Endodermal cell (in vitro differentiated cells): ENCODE results near the gene NSMCE4A. TPM values are rescaled to one million over a fixed set of nuclear protein-coding genes. Genes with fewer than 3 reads are reported as not detected.

ENCODE experiments used
- DNase-seq: peaks from one replicate; pipeline ENCODE4 v3.0.0-alpha.2; 2017
- H3K27ac ChIP-seq: 2 replicates; pipeline ENCODE4 v1.5.1; 2013; ENCODE audit warnings: mild to moderate bottlenecking, low read depth, low read length, moderate library complexity
- H3K27me3 ChIP-seq: 2 replicates; pipeline ENCODE4 v1.6.1; 2013; ENCODE audit warnings: mild to moderate bottlenecking, low read length, moderate library complexity; ENCODE audit not compliant: insufficient read depth, control insufficient read depth, poor library complexity, severe bottlenecking
- H3K36me3 ChIP-seq: 2 replicates; pipeline ENCODE4 v1.7.0; 2013; ENCODE audit warnings: mild to moderate bottlenecking, low read length, moderate library complexity; ENCODE audit not compliant: control insufficient read depth, insufficient read depth
- H3K4me1 ChIP-seq: one replicate; pipeline ENCODE4 v1.7.0; 2013; ENCODE audit warnings: low read length; ENCODE audit not compliant: control insufficient read depth, insufficient read depth
- H3K4me3 ChIP-seq: 2 replicates; pipeline ENCODE4 v1.5.1; 2013; ENCODE audit warnings: mild to moderate bottlenecking, low read length, moderate library complexity
- H3K9ac ChIP-seq: 2 replicates; pipeline ENCODE4 v1.6.1; 2013; ENCODE audit warnings: mild to moderate bottlenecking, low read length, moderate library complexity; ENCODE audit not compliant: poor library complexity, severe bottlenecking; ENCODE audit errors: extremely low read depth
- H3K9me3 ChIP-seq: 2 replicates; pipeline ENCODE4 v1.6.1; 2013; ENCODE audit warnings: mild to moderate bottlenecking, low read length, moderate library complexity; ENCODE audit not compliant: control insufficient read depth
- H3K27ac Mint-ChIP-seq: 2 replicates; pipeline ENCODE4 v1.8.0; 2020; ENCODE audit warnings: mixed read lengths
- H3K27me3 Mint-ChIP-seq: 2 replicates; pipeline ENCODE4 v1.8.0; 2021; ENCODE audit warnings: mild to moderate bottlenecking, mixed read lengths; ENCODE audit not compliant: insufficient read depth
- H3K36me3 Mint-ChIP-seq: 2 replicates; pipeline ENCODE4 v1.8.0; 2020; ENCODE audit warnings: low read depth, mixed read lengths
- H3K4me1 Mint-ChIP-seq: 2 replicates; pipeline ENCODE4 v1.8.0; 2020; ENCODE audit warnings: mixed read lengths
- H3K4me3 Mint-ChIP-seq: 2 replicates; pipeline ENCODE4 v1.8.0; 2020; ENCODE audit warnings: mild to moderate bottlenecking, moderate library complexity, mixed read lengths
- H3K9me3 Mint-ChIP-seq: 2 replicates; pipeline ENCODE4 v1.8.0; 2020; ENCODE audit warnings: mild to moderate bottlenecking, mixed read lengths
- CTCF ChIP-seq: fragments of 200-600 bp; sonication (generic); conservative IDR thresholded peaks from 2 replicates; pipeline ENCODE4 v1.5.0; 2021; ENCODE audit warnings: antibody characterized with exemption, mild to moderate bottlenecking
- WGBS, 2 experiments: methylation state at CpG; one replicate each; pipeline versions ENCODE4 v1.1.5 to v1.1.7; 2013; ENCODE audit warnings: missing lambda C conversion rate in 2 of 2, mixed read lengths in 1 of 2; ENCODE audit not compliant: insufficient coverage in 1 of 2, insufficient read length in 1 of 2; 5-methylcytosine and 5-hydroxymethylcytosine counted together
- total RNA-seq, 2 donors: library from RNA; stranded (reverse); fragmentation: NEBNext Ultra II Directional in 1 of 2; extraction: Animal tissue kit (Norgen Biotek cat#: 25700) in 1 of 2; gene quantifications; 2 replicates in 1 of 2; 3 replicates in 1 of 2; pipeline ENCODE4 v1.2.1, GENCODE V29; 2021

NSMCE4A gene
- total RNA-seq, 2 donors from 2014 or later = 55.3 to 69.7 TPM

DNA sequence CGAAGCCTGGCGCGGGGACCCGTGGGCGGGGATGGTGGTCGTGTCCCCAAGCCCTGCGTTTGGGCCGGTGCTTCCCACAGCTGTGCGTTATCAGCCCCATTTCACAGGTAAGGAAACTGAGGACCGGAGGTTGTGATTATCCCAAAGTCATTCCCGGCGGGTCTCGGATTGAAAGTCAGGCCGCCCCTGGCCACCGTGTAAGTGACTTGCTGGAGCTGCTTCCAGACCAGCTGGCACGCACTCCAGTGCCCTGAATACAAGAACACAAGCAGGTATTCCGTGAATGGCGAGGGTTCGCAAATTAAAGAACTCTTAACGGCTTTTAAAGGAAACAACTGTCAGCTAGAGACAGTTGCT, 46.5 kb downstream of the NSMCE4A start:
- TF ChIP-seq CTCF = no peak
- H3K27ac ChIP-seq = peak overlapping the region; percentile 96
- Mint-ChIP-seq H3K9me3 (no peaks in the 10 kb centered on the region), H3K4me1 (peaks cover 24% of the 10 kb centered on the region), H3K27ac (peak overlapping the region; percentile 86), H3K36me3 (peaks cover 12% of the 10 kb centered on the region), H3K27me3 (no peaks in the 10 kb centered on the region), H3K4me3 (peak overlapping the region; percentile 92)
- H3K9me3 ChIP-seq = no peaks in the 10 kb centered on the region
- H3K4me1 ChIP-seq = peaks cover 18% of the 10 kb centered on the region
- H3K36me3 ChIP-seq = peaks cover 4% of the 10 kb centered on the region
- no peak for DNase-seq
- peak overlapping the region; percentile 92 for H3K9ac ChIP-seq
- WGBS, 2 experiments = 17 to 24% methylated on average over 16 to 20 of the region's 20 CpGs
- H3K27me3 ChIP-seq = no peaks in the 10 kb centered on the region
- H3K4me3 ChIP-seq = peak overlapping the region; percentile 94

DNA sequence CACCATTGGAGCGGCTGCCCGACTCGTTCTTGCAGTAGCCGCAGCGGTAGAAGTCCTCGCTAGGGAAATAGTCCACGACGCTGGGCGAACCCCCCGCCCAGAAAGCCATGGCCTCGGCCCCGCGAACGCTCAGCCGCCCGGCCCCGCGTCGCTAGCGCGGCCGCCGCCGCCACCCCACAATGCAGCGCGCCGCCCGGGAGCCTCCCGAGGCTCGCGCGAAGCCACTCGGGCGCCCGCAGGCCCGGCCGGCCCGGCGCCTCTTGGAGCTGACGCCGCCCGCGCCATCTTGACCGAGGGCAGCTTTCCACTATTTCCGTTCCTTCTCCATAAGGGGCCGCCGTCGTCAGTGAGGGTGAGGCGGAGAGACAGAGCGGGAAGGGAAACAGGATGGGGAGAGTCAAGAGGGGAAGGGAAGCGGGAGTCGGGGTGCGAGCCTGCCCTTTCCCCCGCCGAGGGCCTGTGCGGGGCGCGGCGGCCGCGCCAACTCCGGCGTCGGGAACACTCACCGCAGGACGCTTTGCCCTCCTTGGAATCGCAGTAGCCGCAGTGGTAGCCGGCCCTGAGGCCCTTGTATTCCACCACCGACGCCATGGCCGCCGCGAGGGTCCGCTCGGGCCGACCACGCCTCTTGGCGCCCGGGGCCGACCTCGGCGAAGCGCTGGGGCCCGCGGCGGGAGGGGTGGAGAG, 47.0 kb downstream of the NSMCE4A start, which contains the start of gene ATE1:
Gene ATE1 (minus strand): TSS at position 191 of the 687 bp plus-strand sequence. CDS start 82 bp downstream, at position 109.
- WGBS, 2 experiments = 0% methylated on average over 20 to 87 of the region's 87 CpGs
- no peaks in the 10 kb centered on the region for H3K27me3 Mint-ChIP-seq

GRCh38 chr10:121927318-121927840, 47.6 kb downstream of the NSMCE4A start:
- Histone ChIP-seq H3K27ac (peak overlapping the region; percentile 96), H3K4me3 (peak overlapping the region; percentile 94), H3K9me3 (no peaks in the 10 kb centered on the region), H3K9ac (peak overlapping the region; percentile 92), H3K27me3 (no peaks in the 10 kb centered on the region), H3K36me3 (peaks cover 8% of the 10 kb centered on the region), H3K4me1 (peaks cover 18% of the 10 kb centered on the region)
- H3K27me3 Mint-ChIP-seq = no peaks in the 10 kb centered on the region
- H3K9me3 Mint-ChIP-seq = no peaks in the 10 kb centered on the region
- no peak for TF ChIP-seq CTCF
- DNase-seq = peak; percentile 84
- peaks cover 20% of the 10 kb centered on the region for H3K4me1 Mint-ChIP-seq
- 0% methylated on average over 22 to 48 of the region's 48 CpGs for WGBS, 2 experiments
- peak overlapping the region; percentile 92 for H3K4me3 Mint-ChIP-seq
- peak overlapping the region; percentile 96 for H3K27ac Mint-ChIP-seq
- peaks cover 12% of the 10 kb centered on the region for H3K36me3 Mint-ChIP-seq

More for the DNA sequence above, 47.0 kb downstream of the NSMCE4A start, which contains the start of gene ATE1:
- no peaks in the 10 kb centered on the region for H3K27me3 ChIP-seq
- peaks cover 10% of the 10 kb centered on the region for H3K36me3 Mint-ChIP-seq
- peak within 1 kb of the TSS; percentile 92 for H3K9ac ChIP-seq
- no peaks in the 10 kb centered on the region for H3K9me3 Mint-ChIP-seq
- peaks cover 18% of the 10 kb centered on the region for H3K4me1 ChIP-seq
- H3K27ac ChIP-seq = peak within 1 kb of the TSS; percentile 96
- H3K36me3 ChIP-seq = peaks cover 8% of the 10 kb centered on the region
- H3K9me3 ChIP-seq = no peaks in the 10 kb centered on the region
- peak within 1 kb of the TSS; percentile 96 for H3K27ac Mint-ChIP-seq
- peak; percentile 97 for DNase-seq
- peak within 1 kb of the TSS; percentile 92 for H3K4me3 Mint-ChIP-seq
- peak; percentile 10 for TF ChIP-seq CTCF
- H3K4me3 ChIP-seq = peak within 1 kb of the TSS; percentile 94
- peaks cover 24% of the 10 kb centered on the region for H3K4me1 Mint-ChIP-seq
